ENCODE measurements around the gene HK3.

HK3 gene

GRCh38 chr5:176899946-176900779 is 1.0 kb upstream of the HK3 start:
- Histone ChIP-seq H3K79me1 (ENCODE audit: low read length) (no peaks in the 10 kb centered on the region), H2BK5ac (ENCODE audit: low read depth, low read length, poor library complexity) (no peak overlapping the region), H3K14ac (ENCODE audit: low read length) (no peak overlapping the region), H3K9ac (ENCODE audit: low read length) (no peak overlapping the region), H3K4ac (ENCODE audit: low read depth, low read length) (no peak overlapping the region), H3K4me3 (ENCODE audit: low read depth, low read length) (no peak overlapping the region), H3K36me3 (ENCODE audit: control insufficient read depth in 1 of 2, insufficient read depth in 2 of 2, low read length in 2 of 2) (peaks cover 1 to 13% of the 10 kb centered on the region in 2 experiments), H4K12ac (ENCODE audit: low read depth, low read length) (no peak overlapping the region), H2AFZ (ENCODE audit: insufficient read depth, low read length, poor library complexity) (no peak overlapping the region), H3K4me1 (ENCODE audit: control insufficient read depth in 1 of 2, insufficient read depth in 2 of 2, low read length in 2 of 2) (no peaks in the 10 kb centered on the region), H2AK5ac (ENCODE audit: low read length) (no peak overlapping the region), H3K79me2 (ENCODE audit: control insufficient read depth, insufficient read depth, low read length, poor library complexity) (no peaks in the 10 kb centered on the region), H3K18ac (ENCODE audit: low read length) (no peak overlapping the region), H3K9me3 (ENCODE audit: insufficient read depth, low read depth, low read length) (no peaks in the 10 kb centered on the region), H3K27ac (ENCODE audit: low read depth, low read length) (no peak overlapping the region), H3K27me3 (ENCODE audit: insufficient read depth, low read length) (no peaks in the 10 kb centered on the region), H4K91ac (ENCODE audit: low read depth, low read length) (no peak overlapping the region), H3K4me2 (ENCODE audit: low read length) (no peak overlapping the region), H3K23ac (ENCODE audit: low read length) (no peak overlapping the region), H2BK120ac (ENCODE audit: insufficient read depth, low read length, poor library complexity) (no peak overlapping the region), H2BK12ac (ENCODE audit: low read length) (no peak overlapping the region), H4K8ac (ENCODE audit: low read depth, low read length) (no peak overlapping the region)
- no peak for DNase-seq
- no CpG with 5 or more reads among the region's 4 CpGs for WGBS (ENCODE audit: extremely low coverage, insufficient coverage, insufficient read length)

GRCh38 chr5:176897263-176897662 is 1.9 kb downstream of the HK3 start:
- Histone ChIP-seq H2AK5ac (ENCODE audit: low read length) (no peak overlapping the region), H3K79me1 (ENCODE audit: low read length) (no peaks in the 10 kb centered on the region), H3K4me1 (ENCODE audit: control insufficient read depth in 1 of 2, insufficient read depth in 2 of 2, low read length in 2 of 2) (no peaks in the 10 kb centered on the region), H2BK12ac (ENCODE audit: low read length) (no peak overlapping the region), H3K4me2 (ENCODE audit: low read length) (no peak overlapping the region), H2BK5ac (ENCODE audit: low read depth, low read length, poor library complexity) (no peak overlapping the region), H2AFZ (ENCODE audit: insufficient read depth, low read length, poor library complexity) (no peak overlapping the region), H2BK120ac (ENCODE audit: insufficient read depth, low read length, poor library complexity) (no peak overlapping the region), H3K4ac (ENCODE audit: low read depth, low read length) (no peak overlapping the region), H3K18ac (ENCODE audit: low read length) (no peak overlapping the region), H4K12ac (ENCODE audit: low read depth, low read length) (no peak overlapping the region), H3K4me3 (ENCODE audit: low read depth, low read length) (no peak overlapping the region), H4K91ac (ENCODE audit: low read depth, low read length) (no peak overlapping the region), H3K27me3 (ENCODE audit: insufficient read depth, low read length) (no peaks in the 10 kb centered on the region), H3K27ac (ENCODE audit: low read depth, low read length) (no peak overlapping the region), H4K8ac (ENCODE audit: low read depth, low read length) (no peak overlapping the region), H3K9me3 (ENCODE audit: insufficient read depth, low read depth, low read length) (no peaks in the 10 kb centered on the region), H3K23ac (ENCODE audit: low read length) (no peak overlapping the region), H3K14ac (ENCODE audit: low read length) (no peak overlapping the region), H3K9ac (ENCODE audit: low read length) (no peak overlapping the region), H3K79me2 (ENCODE audit: control insufficient read depth, insufficient read depth, low read length, poor library complexity) (no peaks in the 10 kb centered on the region), H3K36me3 (ENCODE audit: control insufficient read depth in 1 of 2, insufficient read depth in 2 of 2, low read length in 2 of 2) (no peaks in the 10 kb centered on the region)
- no peak for DNase-seq
- no CpG with 5 or more reads among the region's 3 CpGs for WGBS (ENCODE audit: extremely low coverage, insufficient coverage, insufficient read length)

GRCh38 chr5:176895831-176896230 is 3.3 kb downstream of the HK3 start:
- Histone ChIP-seq H3K23ac (ENCODE audit: low read length) (no peak overlapping the region), H2BK5ac (ENCODE audit: low read depth, low read length, poor library complexity) (no peak overlapping the region), H3K4me1 (ENCODE audit: control insufficient read depth in 1 of 2, insufficient read depth in 2 of 2, low read length in 2 of 2) (no peaks in the 10 kb centered on the region), H3K27ac (ENCODE audit: low read depth, low read length) (no peak overlapping the region), H4K8ac (ENCODE audit: low read depth, low read length) (no peak overlapping the region), H3K4me2 (ENCODE audit: low read length) (no peak overlapping the region), H3K18ac (ENCODE audit: low read length) (no peak overlapping the region), H4K12ac (ENCODE audit: low read depth, low read length) (no peak overlapping the region), H2AFZ (ENCODE audit: insufficient read depth, low read length, poor library complexity) (no peak overlapping the region), H3K79me1 (ENCODE audit: low read length) (no peaks in the 10 kb centered on the region), H2BK12ac (ENCODE audit: low read length) (no peak overlapping the region), H3K79me2 (ENCODE audit: control insufficient read depth, insufficient read depth, low read length, poor library complexity) (no peaks in the 10 kb centered on the region), H4K91ac (ENCODE audit: low read depth, low read length) (no peak overlapping the region), H2AK5ac (ENCODE audit: low read length) (no peak overlapping the region), H3K4me3 (ENCODE audit: low read depth, low read length) (no peak overlapping the region), H3K9ac (ENCODE audit: low read length) (no peak overlapping the region), H3K14ac (ENCODE audit: low read length) (no peak overlapping the region), H3K27me3 (ENCODE audit: insufficient read depth, low read length) (no peaks in the 10 kb centered on the region), H2BK120ac (ENCODE audit: insufficient read depth, low read length, poor library complexity) (no peak overlapping the region), H3K9me3 (ENCODE audit: insufficient read depth, low read depth, low read length) (no peaks in the 10 kb centered on the region), H3K36me3 (ENCODE audit: control insufficient read depth in 1 of 2, insufficient read depth in 2 of 2, low read length in 2 of 2) (no peaks in the 10 kb centered on the region), H3K4ac (ENCODE audit: low read depth, low read length) (no peak overlapping the region)
- WGBS (ENCODE audit: extremely low coverage, insufficient coverage, insufficient read length), result no CpG with 5 or more reads among the region's 4 CpGs
- no peak for DNase-seq

- Histone ChIP-seq H3K14ac (ENCODE audit: low read length) (no peak overlapping the region), H4K91ac (ENCODE audit: low read depth, low read length) (no peak overlapping the region), H2BK5ac (ENCODE audit: low read depth, low read length, poor library complexity) (no peak overlapping the region), H2AK5ac (ENCODE audit: low read length) (no peak overlapping the region), H4K12ac (ENCODE audit: low read depth, low read length) (no peak overlapping the region), H2BK120ac (ENCODE audit: insufficient read depth, low read length, poor library complexity) (no peak overlapping the region), H3K27me3 (ENCODE audit: insufficient read depth, low read length) (no peaks in the 10 kb centered on the region), H3K79me2 (ENCODE audit: control insufficient read depth, insufficient read depth, low read length, poor library complexity) (no peaks in the 10 kb centered on the region), H3K79me1 (ENCODE audit: low read length) (no peaks in the 10 kb centered on the region), H3K36me3 (ENCODE audit: control insufficient read depth in 1 of 2, insufficient read depth in 2 of 2, low read length in 2 of 2) (no peaks in the 10 kb centered on the region), H3K18ac (ENCODE audit: low read length) (no peak overlapping the region), H3K4ac (ENCODE audit: low read depth, low read length) (no peak overlapping the region), H3K9me3 (ENCODE audit: insufficient read depth, low read depth, low read length) (peaks cover 2% of the 10 kb centered on the region), H3K23ac (ENCODE audit: low read length) (no peak overlapping the region), H3K9ac (ENCODE audit: low read length) (no peak overlapping the region), H3K4me2 (ENCODE audit: low read length) (no peak overlapping the region), H2BK12ac (ENCODE audit: low read length) (no peak overlapping the region), H3K4me3 (ENCODE audit: low read depth, low read length) (no peak overlapping the region), H2AFZ (ENCODE audit: insufficient read depth, low read length, poor library complexity) (no peak overlapping the region), H3K27ac (ENCODE audit: low read depth, low read length) (no peak overlapping the region), H3K4me1 (ENCODE audit: control insufficient read depth in 1 of 2, insufficient read depth in 2 of 2, low read length in 2 of 2) (no peaks in the 10 kb centered on the region), H4K8ac (ENCODE audit: low read depth, low read length) (no peak overlapping the region)
- no CpG with 5 or more reads among the region's 6 CpGs for WGBS (ENCODE audit: extremely low coverage, insufficient coverage, insufficient read length)
- DNase-seq, result no peak
These were observed 4.8 kb downstream of the HK3 start for GRCh38 chr5:176894298-176894697.

Data from trophoblast cell (in vitro differentiated cells and primary cell).